RKO (cell line): ENCODE measurements around the gene PTBP3.
"Not testable (repeated sequence)": the region's sequence is repeated elsewhere in the genome, so short reads cannot be mapped to it uniquely, and the experiment has no call there.

Experiments
- DNase-seq: peaks from one replicate; pipeline ENCODE4 v3.0.0-alpha.2; 2016; ENCODE audit warnings: low spot score

The PTBP3 gene

DNA sequence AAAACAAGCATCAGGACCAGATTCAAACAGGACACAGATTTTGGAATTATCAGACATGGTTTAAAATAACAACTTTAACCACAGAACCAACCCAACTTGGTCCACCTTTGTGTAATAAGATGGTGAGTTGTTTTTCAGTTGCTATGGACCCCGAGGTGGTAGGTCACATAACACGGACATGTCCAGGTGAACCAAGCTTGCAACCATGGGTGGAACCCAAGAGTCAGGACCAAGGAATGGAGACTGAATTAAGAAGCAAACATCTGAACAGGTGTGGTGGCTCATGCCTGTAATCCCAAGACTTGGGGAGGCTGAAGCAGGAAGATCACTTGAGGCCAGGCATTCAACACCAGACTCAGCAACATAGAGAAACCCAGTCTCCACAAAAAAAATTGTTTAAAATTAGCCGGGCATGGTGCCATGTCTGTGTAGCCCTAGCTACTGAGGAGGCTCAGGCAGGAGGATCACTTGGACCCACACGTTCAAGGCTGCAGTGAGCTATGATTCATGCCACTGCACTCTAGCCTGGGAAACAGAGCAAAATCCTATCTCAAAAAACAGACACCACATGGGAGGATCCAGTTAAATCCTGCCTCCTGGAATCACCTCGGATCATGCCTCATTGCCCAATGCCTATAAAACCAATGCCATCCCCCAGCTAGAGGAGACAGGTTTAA, 10.6 kb downstream of the PTBP3 start:
- no peak for DNase-seq

DNA sequence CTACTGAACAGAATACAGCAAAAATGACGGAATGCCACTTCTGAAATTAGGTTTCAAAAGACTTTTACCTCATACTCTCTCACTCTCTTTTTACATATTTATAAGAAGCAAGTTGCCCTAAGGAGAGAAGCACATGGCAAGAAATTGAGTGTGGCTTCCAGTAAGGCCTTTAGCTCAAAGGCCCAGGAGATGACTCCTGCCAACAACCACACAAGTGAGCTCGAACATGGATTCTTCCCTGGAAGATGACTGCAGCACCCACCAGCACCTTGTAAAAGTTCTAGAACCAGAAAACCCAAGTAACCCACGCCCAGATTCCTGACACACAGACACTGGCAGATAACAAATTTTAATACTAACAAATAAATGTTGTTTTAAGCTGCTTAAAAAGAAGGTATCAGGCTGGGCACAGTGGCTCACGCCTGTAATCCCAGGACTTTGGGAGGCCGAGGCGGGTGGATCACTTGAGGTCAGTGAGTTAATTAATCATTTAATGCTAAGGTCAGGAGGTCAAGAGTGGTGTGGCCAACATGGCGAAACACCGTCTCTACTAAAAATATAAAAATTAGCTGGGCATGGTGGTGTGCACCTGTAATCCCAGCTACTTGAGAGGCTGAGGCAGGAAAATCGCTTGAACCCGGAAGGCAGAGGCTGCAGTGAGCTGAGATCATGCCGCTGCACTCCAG, 17.0 kb downstream of the PTBP3 start:
- DNase-seq, result no peak

DNA sequence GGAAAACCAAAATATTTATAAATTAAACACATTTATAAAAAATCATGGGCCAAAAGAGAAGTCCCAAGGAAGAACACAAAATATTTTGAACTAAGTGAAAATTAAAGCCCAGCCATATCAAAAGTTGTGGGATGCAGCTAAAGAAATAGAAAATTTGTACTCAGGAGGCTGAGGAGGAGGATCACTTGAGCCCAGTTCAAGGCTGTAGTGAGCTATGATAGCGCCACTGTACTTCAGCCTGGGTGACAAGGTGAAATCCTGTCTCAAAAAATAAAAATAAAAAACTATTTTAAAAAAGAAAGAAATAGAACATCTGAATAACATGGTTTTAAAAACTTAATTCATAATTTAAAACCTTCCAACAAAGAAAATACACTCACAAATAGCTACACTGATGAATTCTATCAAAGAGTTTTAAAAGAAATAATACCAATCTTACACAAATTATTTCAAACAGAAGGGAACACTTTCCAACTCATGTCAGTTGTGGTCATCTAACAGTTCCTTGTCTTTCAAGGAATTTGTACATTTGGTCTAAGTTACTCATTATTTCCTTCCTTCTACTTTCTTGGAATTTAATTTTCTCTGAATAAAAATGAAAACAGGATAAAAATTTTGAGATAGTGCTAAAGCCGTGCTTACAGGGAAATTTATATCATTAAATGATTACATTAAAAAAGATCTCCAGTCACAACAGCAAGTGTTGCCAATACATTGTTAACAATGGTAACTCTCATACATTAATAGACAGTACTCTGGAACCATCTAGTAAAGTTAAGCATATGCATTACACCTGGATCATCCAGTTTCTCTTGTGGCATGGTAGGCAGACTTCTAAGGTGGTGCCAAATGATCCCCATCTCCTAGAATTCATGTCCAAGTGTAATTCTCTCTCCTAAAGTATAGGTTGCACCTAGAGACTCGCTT, 17.8 kb downstream of the PTBP3 start:
- no peak for DNase-seq

DNA sequence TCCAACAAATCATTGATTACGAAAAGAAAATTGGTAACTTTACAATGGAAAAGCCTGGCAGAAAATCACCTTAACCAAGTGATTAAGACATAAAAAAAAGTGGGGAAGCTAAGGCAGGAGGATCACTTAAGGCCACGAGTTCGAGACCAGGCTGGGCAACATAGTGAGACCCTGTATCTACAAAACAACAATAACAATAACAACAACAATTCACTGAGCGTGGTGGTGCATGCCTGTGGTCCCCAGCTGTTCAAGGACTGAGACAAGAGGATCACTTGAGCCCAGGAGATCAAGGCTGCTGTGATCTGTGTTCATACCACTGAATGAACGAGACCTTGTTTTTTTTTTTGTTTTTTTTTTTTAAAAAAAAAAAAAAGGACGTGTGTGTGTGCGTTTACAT, 21.3 kb downstream of the PTBP3 start:
- DNase-seq, result no peak

DNA sequence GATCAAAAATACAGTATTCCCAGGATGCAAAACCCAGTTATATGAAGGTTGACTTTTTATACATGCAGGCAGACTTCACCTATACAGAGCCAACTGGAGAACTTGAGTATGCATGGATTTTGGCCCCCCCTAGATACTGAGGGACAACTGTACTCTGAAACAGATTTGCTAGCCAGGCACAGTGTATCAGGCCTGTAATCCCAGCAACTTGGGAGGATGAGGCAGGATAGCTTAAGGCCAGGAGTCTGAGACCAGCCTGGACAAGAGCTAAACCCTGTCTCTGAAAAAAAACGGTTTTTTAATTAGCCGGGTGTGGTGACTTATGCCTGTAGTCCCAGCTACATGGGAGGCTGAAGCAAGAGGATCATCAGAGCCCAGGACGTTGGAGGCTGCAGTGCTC, 21.9 kb downstream of the PTBP3 start:
- no peak for DNase-seq

DNA sequence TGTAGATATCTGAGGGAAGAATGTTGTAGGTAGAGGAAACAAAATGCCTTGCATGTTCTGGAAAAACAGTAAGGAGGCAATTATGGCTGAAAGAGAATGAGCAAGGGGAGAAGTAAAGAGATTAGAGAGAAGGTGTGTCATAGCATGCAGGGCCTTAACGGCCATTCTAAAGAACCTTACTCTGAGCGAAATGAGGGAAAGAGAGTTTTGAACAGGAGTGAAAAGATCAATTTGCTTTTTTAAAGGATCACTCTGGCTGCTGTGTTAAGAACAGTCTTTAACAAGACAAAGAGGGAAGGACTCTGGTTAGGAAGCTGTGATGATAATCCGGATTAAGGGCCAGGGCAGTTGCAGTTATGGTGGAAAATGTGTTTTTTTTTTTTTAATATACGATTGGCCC, 22.6 kb downstream of the PTBP3 start:
- no peak for DNase-seq

DNA sequence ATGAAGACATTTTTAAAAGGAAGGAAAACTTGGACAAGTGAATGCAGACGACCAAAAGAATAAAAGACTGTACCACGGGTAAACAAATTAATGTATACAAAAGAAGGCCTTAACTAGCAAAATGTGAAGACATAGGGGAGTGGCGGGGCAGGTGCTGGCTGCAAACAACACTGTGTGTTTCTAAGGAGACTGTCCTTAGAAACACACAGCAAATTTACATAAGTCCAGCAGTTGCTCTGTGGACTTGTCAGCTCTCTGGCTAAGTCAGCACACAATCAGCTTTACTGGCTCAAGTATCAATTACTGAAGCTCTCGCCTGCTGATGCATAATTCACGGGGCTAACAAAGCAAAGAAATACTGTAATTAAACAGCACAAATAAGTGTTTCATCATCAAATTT, 24.8 kb downstream of the PTBP3 start:
- DNase-seq, result no peak

DNA sequence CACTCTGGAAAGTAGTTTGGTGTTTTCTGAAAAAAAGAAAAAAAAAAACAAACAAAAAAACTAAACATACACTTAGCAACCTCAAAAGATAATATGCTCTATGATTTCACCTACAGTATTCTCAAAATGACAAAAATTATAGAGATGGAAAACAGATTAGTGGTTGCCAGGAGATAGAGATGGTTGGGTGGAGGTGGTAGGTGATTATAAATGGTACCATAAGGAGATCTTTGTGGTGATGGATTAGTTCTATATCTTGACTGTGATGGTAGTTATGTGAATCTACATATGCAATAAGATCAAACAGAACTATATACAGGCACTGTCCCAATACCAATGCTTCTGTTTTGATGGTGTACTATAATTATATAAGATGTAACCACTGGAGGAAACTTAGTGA, 32.0 kb downstream of the PTBP3 start:
- DNase-seq, result no peak

DNA sequence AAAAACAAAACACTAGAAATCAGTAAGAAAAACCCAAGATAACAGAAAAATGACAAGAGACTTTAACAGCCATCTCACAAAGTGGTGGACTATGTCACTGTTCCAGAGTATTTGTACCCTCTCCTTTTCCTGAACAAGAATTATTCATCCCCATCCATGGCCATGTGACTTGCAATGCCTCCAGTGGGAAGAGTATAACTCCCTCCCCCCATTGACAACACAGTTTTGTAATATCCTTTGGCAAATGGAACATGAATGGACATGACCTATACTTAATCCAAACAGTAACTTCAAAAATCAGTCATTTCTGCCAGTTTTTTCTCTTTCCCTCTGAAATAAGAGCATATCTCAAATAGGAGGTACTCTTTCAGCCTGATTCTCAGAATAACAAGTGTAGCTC, 33.9 kb downstream of the PTBP3 start:
- DNase-seq, result peak; percentile 42

DNA sequence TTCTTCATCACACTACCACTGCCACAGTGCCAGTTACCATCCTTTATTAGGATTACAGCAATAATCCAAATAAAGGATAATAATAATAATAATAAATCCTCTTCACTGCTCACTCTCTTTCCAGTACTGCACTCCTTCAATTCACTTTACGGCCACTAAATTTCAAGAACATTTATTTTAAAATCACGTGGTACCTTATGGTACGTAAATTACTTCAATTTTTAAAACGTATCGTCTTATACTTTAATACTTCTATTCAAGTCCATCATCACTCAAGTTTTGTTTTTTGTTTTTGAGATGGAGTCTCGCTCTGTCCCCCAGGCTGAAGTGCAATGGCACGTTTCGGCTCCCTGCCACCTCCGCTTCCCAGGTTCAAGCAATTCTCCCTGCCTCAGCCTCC, 36.5 kb downstream of the PTBP3 start:
- no peak for DNase-seq

DNA sequence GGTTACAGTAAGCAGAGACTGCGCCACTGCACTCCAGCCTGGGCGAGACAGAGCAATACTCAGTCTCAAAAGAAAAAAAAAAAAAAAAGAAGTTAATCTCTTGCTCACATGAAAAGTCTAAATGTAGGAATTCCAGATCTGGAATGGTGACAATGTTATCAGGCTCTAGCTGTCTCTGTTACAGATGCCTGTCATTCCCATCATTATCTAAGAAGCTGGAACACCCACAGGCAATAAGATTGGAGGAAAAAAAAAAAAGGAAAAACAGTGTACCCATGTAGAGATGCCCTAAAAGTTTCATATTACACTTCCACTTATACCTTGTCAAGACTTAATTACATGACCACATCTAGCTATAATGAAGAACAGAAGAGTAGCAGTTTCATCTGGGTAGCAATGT, 38.2 kb downstream of the PTBP3 start:
- DNase-seq, result no peak

DNA sequence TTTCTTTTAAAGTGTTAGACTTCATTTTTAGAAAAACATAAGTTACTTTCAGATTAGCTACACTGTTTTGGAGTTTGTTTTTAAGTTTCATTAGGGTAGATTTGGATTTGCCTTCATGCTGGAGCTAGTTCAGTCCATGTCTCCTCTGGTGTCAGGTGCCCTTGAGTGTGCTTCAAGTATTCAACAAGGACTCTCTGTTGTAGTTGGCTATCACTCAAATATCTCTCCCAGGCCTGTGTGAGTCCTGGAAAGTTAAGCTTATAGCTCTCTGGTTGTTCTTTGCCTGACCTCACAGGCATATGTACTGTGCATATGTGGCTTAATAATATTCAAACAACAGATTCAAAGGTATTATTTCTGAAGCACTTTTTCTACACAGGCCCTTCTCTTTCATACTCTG, 45.4 kb downstream of the PTBP3 start:
- no peak for DNase-seq

DNA sequence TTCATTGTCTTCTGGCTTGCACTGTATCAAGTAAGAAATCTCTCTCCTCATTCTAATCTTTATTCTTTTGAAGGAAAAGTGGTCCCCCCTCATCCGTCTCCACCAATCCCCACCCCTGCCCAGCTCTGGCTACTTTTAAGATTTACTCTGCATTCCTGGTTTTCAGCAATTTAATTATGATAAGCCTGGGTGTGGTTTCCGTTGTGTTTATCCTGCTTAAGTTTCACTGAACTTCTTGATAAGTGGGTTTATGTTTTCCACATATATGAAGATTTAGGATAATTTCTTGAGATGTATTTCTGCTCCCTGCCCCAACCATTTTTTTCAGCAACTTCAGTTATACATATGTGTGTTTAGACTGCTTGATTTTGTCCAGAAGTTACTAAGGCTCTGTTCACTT, 46.5 kb downstream of the PTBP3 start:
- no peak for DNase-seq

DNA sequence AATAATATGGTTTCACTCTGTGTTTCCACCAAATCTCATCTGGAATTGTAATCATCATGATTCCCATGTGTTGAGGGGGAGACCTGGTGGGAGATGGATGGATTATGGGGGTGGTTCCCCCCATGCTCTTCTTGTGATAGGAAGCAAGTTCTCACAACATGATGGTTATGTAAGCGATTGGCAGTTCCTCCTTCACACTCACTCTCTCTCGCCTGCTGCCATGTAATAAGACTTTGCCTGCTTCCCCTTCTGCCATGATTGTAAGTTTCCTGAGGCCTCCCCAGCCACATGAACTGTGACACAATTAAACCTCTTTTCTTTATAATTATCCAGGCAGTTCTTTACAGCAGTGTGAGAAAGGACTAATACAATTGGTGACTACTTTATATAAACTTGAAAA, 48.4 kb downstream of the PTBP3 start:
- no peak for DNase-seq

DNA sequence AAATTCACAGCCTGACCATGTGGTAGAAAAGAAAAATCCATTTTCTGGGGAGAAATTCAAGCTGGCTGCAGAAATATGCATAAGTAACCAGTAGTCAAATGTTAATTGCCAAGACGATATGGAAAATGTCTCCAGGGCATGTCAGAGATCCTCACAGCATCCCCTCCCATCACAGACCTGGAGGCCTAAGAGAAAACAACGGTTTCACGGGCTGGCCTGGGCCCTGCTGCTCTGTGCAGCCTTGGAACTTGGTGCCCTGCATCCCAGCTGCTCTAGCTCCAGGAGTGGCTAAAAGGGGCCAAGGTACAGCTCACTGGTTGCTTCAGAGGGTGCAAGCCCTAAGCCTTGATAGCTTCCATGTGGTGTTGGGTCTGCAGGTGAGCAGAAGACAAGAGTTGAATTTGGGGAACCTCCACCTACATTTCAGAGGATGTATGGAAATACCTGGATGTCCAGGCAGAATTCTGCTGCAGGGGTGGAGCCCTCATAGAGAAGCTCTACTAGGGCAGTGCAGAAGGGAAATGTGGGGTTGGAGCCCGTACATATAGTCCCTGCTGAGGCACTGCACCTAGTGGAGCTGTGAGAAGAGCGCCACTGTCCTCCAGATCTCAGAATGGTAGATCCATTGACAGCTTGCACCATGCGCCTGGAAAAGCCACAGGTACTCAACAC, 49.7 kb downstream of the PTBP3 start:
- DNase-seq, result no peak

DNA sequence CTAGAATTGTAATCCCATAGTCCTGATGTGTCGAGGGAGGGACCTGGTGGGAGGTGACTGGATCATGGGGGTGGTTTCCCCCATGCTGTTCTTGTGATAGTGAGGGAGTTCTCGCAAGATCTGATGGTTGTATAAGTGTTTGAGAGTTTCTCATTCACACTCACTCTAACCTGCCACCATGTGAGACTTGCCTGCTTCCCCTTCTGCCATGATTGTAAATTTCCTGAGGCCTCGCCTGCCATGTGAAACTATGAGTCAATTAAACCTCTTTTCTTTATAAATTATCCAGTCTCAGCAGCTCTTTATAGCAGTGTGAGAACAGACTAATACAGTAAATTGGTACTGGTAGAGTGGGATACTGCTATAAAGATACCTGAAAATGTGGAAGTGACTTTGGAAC, 50.6 kb downstream of the PTBP3 start:
- not testable (repeated sequence) for DNase-seq

DNA sequence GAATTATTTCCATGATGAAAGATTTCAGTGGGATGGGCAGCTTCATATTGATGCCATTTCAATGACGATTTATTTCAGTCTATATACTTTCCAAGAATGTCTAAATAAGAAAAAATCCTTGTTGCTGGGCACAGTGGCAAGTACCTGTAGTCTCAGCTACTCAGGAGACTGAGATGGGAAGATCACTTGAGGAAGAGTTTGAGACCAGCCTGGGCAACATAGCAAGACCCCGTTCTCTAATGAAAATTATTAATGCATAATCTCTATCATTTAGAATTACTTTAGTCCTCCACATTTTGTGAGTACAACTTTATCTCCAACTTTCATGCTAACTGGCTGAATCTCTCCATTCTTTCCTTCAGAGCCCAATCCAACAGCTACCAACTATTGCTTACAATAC, 52.5 kb downstream of the PTBP3 start:
- DNase-seq, result no peak

DNA sequence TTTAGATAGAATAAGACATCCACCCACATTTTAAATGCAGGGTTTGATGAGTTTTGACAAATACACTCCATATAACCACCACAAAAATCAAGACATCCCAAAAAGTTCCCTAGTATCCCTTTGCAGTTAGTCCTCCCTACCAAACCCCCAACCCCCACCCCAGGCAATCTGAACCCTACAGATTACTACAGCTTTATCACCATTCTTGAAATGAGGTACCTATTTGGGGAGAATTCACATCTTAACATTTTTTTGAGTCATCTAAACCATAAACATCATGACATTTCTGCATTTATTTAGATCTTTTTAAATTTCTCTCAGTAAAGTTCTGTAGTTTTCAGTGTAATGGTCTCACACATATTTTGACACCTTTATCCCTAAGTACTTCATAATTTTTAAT, 53.9 kb downstream of the PTBP3 start:
- DNase-seq, result no peak

DNA sequence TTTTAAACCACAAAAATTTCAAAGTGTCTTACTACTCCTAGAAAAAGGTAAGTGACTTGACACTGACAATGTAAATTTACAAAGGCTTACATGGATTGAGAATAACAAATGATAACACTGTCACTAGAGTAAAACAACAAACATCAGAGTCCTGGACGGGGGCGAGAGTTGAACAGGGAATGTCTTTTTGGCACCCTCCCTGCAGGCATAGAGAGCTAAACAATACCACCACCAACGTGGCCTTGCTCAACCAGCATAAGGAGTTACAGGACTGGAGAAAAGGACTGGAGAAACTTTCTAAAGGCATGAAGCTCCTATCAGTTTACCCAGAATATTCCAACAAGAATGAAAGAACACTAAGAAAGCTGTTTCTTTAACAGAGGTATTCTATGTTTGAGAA, 55.3 kb downstream of the PTBP3 start:
- DNase-seq, result no peak

DNA sequence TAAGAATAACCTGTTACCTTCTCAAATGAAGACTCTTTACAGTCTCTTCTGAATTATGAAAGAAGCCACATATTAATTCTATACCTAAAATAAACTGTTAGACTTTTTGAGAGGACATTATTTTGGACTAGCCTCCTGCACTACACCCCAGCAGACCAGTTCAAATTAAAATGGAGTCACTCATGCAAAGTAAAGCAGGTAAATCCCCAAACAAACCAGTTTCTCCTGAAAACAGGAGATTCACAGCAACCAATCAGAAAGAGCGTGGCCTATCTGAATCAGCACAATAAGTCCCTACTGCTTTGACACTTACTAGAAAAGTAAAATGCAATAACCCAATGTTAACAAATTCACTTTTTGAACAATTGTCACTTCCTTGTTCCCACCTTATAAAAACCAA, 58.8 kb downstream of the PTBP3 start:
- DNase-seq, result no peak

DNA sequence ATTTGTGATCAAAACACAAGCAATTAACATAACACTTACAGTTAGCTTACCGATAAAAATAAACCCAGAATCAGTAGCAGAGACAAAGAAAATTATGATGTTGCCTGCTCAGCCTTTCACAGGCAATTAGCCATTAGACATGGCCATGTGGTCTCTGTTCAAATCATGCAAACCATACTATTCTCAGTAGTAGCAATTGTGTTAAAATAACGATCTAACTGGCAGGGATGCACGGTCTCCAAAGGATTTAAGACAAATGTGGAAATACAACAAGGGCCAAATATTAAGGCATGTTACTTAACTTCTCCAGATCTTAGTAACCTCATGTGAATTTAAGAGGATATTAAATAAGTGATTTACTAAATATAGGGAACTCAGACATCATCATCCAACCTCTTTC, 59.5 kb downstream of the PTBP3 start:
- DNase-seq, result no peak

DNA sequence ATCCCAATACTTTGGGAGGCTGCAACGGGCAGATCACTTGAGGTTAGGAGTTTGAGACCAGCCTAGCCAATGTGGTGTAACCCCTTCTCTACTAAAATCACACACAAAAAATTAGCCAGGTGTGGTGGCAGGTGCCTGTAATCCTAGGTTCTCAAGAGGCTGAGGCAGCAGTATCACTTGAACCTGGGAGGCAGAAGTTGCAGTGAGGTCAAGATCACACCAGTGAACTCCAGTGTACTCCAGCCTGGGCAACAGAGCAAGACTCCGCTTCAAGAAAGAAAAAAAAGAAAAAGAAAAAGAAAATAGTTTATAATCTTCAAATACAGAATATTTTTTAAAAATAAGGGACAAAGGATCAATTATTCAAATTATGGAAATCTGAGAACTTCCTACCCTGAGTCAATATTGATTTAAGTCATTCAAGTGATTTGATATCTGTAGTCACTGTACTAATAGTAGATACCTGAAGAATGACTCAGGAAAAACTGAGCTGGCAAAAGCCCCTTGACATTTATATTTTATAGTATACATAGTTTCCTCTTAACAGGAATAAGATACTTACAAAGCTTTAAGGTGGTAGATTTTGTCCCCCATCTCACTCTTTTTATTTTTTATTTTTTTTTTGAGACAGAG, 61.8 kb downstream of the PTBP3 start:
- peak; percentile 25 for DNase-seq
